ENCODE data around the gene TECR. TPM values are rescaled to one million over a fixed set of nuclear protein-coding genes. Genes with fewer than 3 reads are reported as not detected.

The TECR gene
- total and polyA plus RNA-seq, 2 of the 13 experiments (the other 11 are each of a cell fraction or from before 2014, with no cell fraction given), result 54.9 to 121 TPM

- no peak for TF ChIP-seq ZNF335 (CRISPR knock-in tag; IDR thresholded peaks at IDR 0.05)
- no peak for TF ChIP-seq ZNF460 (CRISPR knock-in tag; IDR thresholded peaks at IDR 0.05; ENCODE audit: borderline replicate concordance)
- no peak for TF ChIP-seq ATRX (CRISPR knock-in tag; IDR thresholded peaks at IDR 0.05; ENCODE audit: borderline replicate concordance)
- TF ChIP-seq ATF2 (CRISPR knock-in tag; IDR thresholded peaks at IDR 0.05), result no peak
- TF ChIP-seq RBM39 (IDR thresholded peaks at IDR 0.05; ENCODE audit: low read depth, low read length, poor library complexity, severe bottlenecking), result no peak
- peak; percentile 58; the same call in 1 of the 2 replicates for TF ChIP-seq HDAC1 (CRISPR knock-in tag; IDR thresholded peaks at IDR 0.05)
- peak; percentile 84 for TF ChIP-seq RXRA (CRISPR knock-in tag; IDR thresholded peaks at IDR 0.05)
- no peak for TF ChIP-seq AHR (CRISPR knock-in tag; IDR thresholded peaks at IDR 0.05)
- 0 out of 2 replicates have a peak, but pooled peaks have one; percentile 24 for TF ChIP-seq ELF3 (CRISPR knock-in tag; IDR thresholded peaks at IDR 0.05)
- no peak for TF ChIP-seq ADNP (CRISPR knock-in tag; IDR thresholded peaks at IDR 0.05)
- TF ChIP-seq FOSL2 (CRISPR knock-in tag; IDR thresholded peaks at IDR 0.05), result no peak
- no peak for TF ChIP-seq NR0B2 (CRISPR knock-in tag; IDR thresholded peaks at IDR 0.05)
- TF ChIP-seq REPIN1 (CRISPR knock-in tag; IDR thresholded peaks at IDR 0.05; ENCODE audit: borderline replicate concordance, low read depth), result no peak
- TF ChIP-seq RARG (CRISPR knock-in tag; IDR thresholded peaks at IDR 0.05; ENCODE audit: low read depth), result no peak
- no peak for TF ChIP-seq ZNF580 (CRISPR knock-in tag; IDR thresholded peaks at IDR 0.05; ENCODE audit: borderline replicate concordance, low read depth)
- no peak for TF ChIP-seq ZNF264 (CRISPR knock-in tag; IDR thresholded peaks at IDR 0.05)
- TF ChIP-seq ZSCAN29 (CRISPR knock-in tag; conservative IDR thresholded peaks at IDR 0.05), result no peak
- TF ChIP-seq MED13 (CRISPR knock-in tag; IDR thresholded peaks at IDR 0.05), result no peak
- TF ChIP-seq ETV5 (CRISPR knock-in tag; IDR thresholded peaks at IDR 0.05; ENCODE audit: borderline replicate concordance), result no peak
- TF ChIP-seq NR2F6 (IDR thresholded peaks at IDR 0.05), result no peak
- no peak for TF ChIP-seq NR2F6 (CRISPR knock-in tag; IDR thresholded peaks at IDR 0.05)
- no peak for TF ChIP-seq ZNF772 (CRISPR knock-in tag; IDR thresholded peaks at IDR 0.05)
- no peak for TF ChIP-seq YEATS2 (CRISPR knock-in tag; IDR thresholded peaks at IDR 0.05; ENCODE audit: borderline replicate concordance)
- TF ChIP-seq ZNF639 (CRISPR knock-in tag; conservative IDR thresholded peaks at IDR 0.05), result no peak
- peak; percentile 56; the same call in 1 of the 2 replicates for TF ChIP-seq ARID4A (CRISPR knock-in tag; IDR thresholded peaks at IDR 0.05; ENCODE audit: borderline replicate concordance)
Observed at GRCh38 chr19:14554382-14554812, 25.0 kb downstream of the TECR start (continued).
